Measurements from ENCODE around the gene WDFY1. TPM values are rescaled to one million over a fixed set of nuclear protein-coding genes. Genes with fewer than 3 reads are reported as not detected.

Gene WDFY1
- total RNA-seq, 2 experiments from 2014 or later: 41.1 to 41.5 TPM

DNA sequence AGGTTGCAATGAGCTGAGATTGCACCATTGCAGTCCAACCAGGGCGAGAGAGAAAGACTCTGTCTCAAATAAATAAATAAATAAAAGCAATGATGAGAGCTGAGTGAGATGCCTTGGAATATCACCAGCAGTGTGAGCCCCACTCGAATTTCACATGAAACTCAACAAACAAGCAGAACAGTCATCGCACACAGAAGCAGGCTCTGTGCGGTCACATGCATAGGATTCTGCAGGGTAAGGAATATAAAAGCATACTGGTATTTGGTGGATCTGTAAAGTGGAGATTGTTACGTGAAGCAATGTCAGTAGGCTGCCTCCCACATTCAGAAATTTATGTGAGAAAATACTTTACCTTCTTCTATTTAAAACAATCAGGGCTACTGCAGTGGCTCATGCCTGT, 89.7 kb downstream of the WDFY1 start:
- Mint-ChIP-seq H3K27me3 (no peaks in the 10 kb centered on the region), H3K4me3 (no peak overlapping the region), H3K9me3 (no peaks in the 10 kb centered on the region), H3K4me1 (ENCODE audit: low read depth) (no peaks in the 10 kb centered on the region), H3K27ac (no peak overlapping the region), H3K36me3 (ENCODE audit: low read depth) (no peaks in the 10 kb centered on the region)
- Histone ChIP-seq H3K36me3 (ENCODE audit: insufficient read depth, low read length) (no peaks in the 10 kb centered on the region), H3K27ac (ENCODE audit: low read depth in 1 of 2, low read length in 2 of 2) (no peak overlapping the region), H3K4me1 (ENCODE audit: insufficient read depth, low read length) (peaks cover 6% of the 10 kb centered on the region), H3K9me3 (ENCODE audit: control insufficient read depth in 1 of 2, insufficient read depth in 1 of 2, low read length in 2 of 2) (no peaks in the 10 kb centered on the region), H3K4me3 (ENCODE audit: low read length) (no peak overlapping the region), H3K27me3 (ENCODE audit: control insufficient read depth in 1 of 2, insufficient read depth in 2 of 2, low read length in 2 of 2) (no peaks in the 10 kb centered on the region)
- TF ChIP-seq, protein P1, sequence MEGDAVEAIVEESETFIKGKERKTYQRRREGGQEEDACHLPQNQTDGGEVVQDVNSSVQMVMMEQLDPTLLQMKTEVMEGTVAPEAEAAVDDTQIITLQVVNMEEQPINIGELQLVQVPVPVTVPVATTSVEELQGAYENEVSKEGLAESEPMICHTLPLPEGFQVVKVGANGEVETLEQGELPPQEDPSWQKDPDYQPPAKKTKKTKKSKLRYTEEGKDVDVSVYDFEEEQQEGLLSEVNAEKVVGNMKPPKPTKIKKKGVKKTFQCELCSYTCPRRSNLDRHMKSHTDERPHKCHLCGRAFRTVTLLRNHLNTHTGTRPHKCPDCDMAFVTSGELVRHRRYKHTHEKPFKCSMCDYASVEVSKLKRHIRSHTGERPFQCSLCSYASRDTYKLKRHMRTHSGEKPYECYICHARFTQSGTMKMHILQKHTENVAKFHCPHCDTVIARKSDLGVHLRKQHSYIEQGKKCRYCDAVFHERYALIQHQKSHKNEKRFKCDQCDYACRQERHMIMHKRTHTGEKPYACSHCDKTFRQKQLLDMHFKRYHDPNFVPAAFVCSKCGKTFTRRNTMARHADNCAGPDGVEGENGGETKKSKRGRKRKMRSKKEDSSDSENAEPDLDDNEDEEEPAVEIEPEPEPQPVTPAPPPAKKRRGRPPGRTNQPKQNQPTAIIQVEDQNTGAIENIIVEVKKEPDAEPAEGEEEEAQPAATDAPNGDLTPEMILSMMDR (IDR thresholded peaks at IDR 0.05): no peak
- CTCF ChIA-PET: no interaction called here
- DNase-seq (no peak), ATAC-seq (ENCODE audit: poor library complexity) (no peak)
- intact Hi-C loops (cut with DNase I, micrococcal nuclease): no loop called here
- POLR2A ChIA-PET: no interaction called here

GRCh38 chr2:223854741-223855140, 90.4 kb downstream of the WDFY1 start:
- Histone ChIP-seq H3K36me3 (ENCODE audit: insufficient read depth, low read length) (no peaks in the 10 kb centered on the region), H3K9me3 (ENCODE audit: control insufficient read depth in 1 of 2, insufficient read depth in 1 of 2, low read length in 2 of 2) (no peaks in the 10 kb centered on the region), H3K4me3 (ENCODE audit: low read length) (no peak overlapping the region), H3K27ac (ENCODE audit: low read depth in 1 of 2, low read length in 2 of 2) (no peak overlapping the region), H3K4me1 (ENCODE audit: insufficient read depth, low read length) (peaks cover 6% of the 10 kb centered on the region), H3K27me3 (ENCODE audit: control insufficient read depth in 1 of 2, insufficient read depth in 2 of 2, low read length in 2 of 2) (no peaks in the 10 kb centered on the region)
- DNase-seq (no peak), ATAC-seq (ENCODE audit: poor library complexity) (no peak)
- ChIA-PET POLR2A (no interaction called here), CTCF (no interaction called here)
- H3K27ac Mint-ChIP-seq: no peak overlapping the region
- no peaks in the 10 kb centered on the region for H3K4me1 Mint-ChIP-seq (ENCODE audit: low read depth)
- H3K9me3 Mint-ChIP-seq: no peaks in the 10 kb centered on the region
- H3K36me3 Mint-ChIP-seq (ENCODE audit: low read depth): peaks cover 1% of the 10 kb centered on the region
- TF ChIP-seq, protein P1 (IDR thresholded peaks at IDR 0.05): no peak
- intact Hi-C loops (cut with DNase I, micrococcal nuclease): no loop called here
- no peaks in the 10 kb centered on the region for H3K27me3 Mint-ChIP-seq
- no peak overlapping the region for H3K4me3 Mint-ChIP-seq

- no peak overlapping the region for H3K27ac Mint-ChIP-seq
These were observed 91.7 kb downstream of the WDFY1 start for GRCh38 chr2:223853425-223853837.

More at GRCh38 chr2:223853425-223853837, 91.7 kb downstream of the WDFY1 start:
- TF ChIP-seq, protein P1 (IDR thresholded peaks at IDR 0.05): no peak
- H3K27me3 ChIP-seq (ENCODE audit: control insufficient read depth in 1 of 2, insufficient read depth in 2 of 2, low read length in 2 of 2): no peaks in the 10 kb centered on the region
- H3K4me3 ChIP-seq (ENCODE audit: low read length): no peak overlapping the region
- no peaks in the 10 kb centered on the region for H3K9me3 ChIP-seq (ENCODE audit: control insufficient read depth in 1 of 2, insufficient read depth in 1 of 2, low read length in 2 of 2)
- no peaks in the 10 kb centered on the region for H3K36me3 ChIP-seq (ENCODE audit: insufficient read depth, low read length)
- ChIA-PET POLR2A (interaction anchor here (0.6 kb wide), 1 partner anchor 9 kb away, joined by 4 read pairs; no protein-coding TSS in a partner anchor), CTCF (no interaction called here)
- Mint-ChIP-seq H3K4me1 (ENCODE audit: low read depth) (no peaks in the 10 kb centered on the region), H3K36me3 (ENCODE audit: low read depth) (peaks cover 6% of the 10 kb centered on the region), H3K9me3 (no peaks in the 10 kb centered on the region), H3K4me3 (no peak overlapping the region), H3K27me3 (no peaks in the 10 kb centered on the region)
- no peak for ATAC-seq (ENCODE audit: poor library complexity)
- H3K4me1 ChIP-seq (ENCODE audit: insufficient read depth, low read length): peaks cover 6% of the 10 kb centered on the region
- H3K27ac ChIP-seq (ENCODE audit: low read depth in 1 of 2, low read length in 2 of 2): no peak overlapping the region
- DNase-seq: no peak
- intact Hi-C loops (cut with DNase I, micrococcal nuclease): no loop called here

Measured in CD4-positive, alpha-beta T cell (primary cell).